Neural progenitor cell (in vitro differentiated cells): ENCODE measurements around the gene LTBP2. TPM values are rescaled to one million over a fixed set of nuclear protein-coding genes. Genes with fewer than 3 reads are reported as not detected.

Source experiments
- DNase-seq: peaks from one replicate; pipeline ENCODE4 v3.0.0-alpha.2; 2016; ENCODE audit warnings: low spot score
- H2AFZ ChIP-seq: fragments of 200-600 bp; sonication (generic); replicated peaks from 2 replicates; pipeline ENCODE4 v1.6.1; 2016; ENCODE audit warnings: antibody characterized with exemption
- H3F3A ChIP-seq: fragments of 200-600 bp; sonication (generic); 2 replicates; pipeline ENCODE4 v1.6.1; 2016; ENCODE audit warnings: antibody characterized with exemption, low read depth
- H3K27ac ChIP-seq: fragments of 200-600 bp; sonication (generic); 2 replicates; pipeline ENCODE4 v1.5.1; 2016; ENCODE audit warnings: mild to moderate bottlenecking
- H3K27me3 ChIP-seq: fragments of 200-600 bp; sonication (generic); 2 replicates; pipeline ENCODE4 v1.6.1; 2016; ENCODE audit warnings: mild to moderate bottlenecking, moderate library complexity
- H3K36me3 ChIP-seq: fragments of 200-600 bp; sonication (generic); 2 replicates; pipeline ENCODE4 v1.5.1; 2016
- H3K4me1 ChIP-seq: fragments of 200-600 bp; sonication (generic); 2 replicates; pipeline ENCODE4 v1.6.1; 2016; ENCODE audit warnings: mixed run types
- H3K4me2 ChIP-seq: fragments of 200-600 bp; sonication (generic); 2 replicates; pipeline ENCODE4 v1.6.1; 2016
- H3K4me3 ChIP-seq: fragments of 200-600 bp; sonication (generic); 2 replicates; pipeline ENCODE4 v1.5.1; 2016
- H3K79me2 ChIP-seq: fragments of 200-600 bp; sonication (generic); 2 replicates; pipeline ENCODE4 v1.6.1; 2016; ENCODE audit warnings: low read depth
- H3K9ac ChIP-seq: fragments of 200-600 bp; sonication (generic); 2 replicates; pipeline ENCODE4 v1.6.1; 2016
- H3K9me3 ChIP-seq: fragments of 200-600 bp; sonication (generic); 2 replicates; pipeline ENCODE4 v1.5.1; 2016; ENCODE audit warnings: low read depth
- H4K20me1 ChIP-seq: fragments of 200-600 bp; sonication (generic); 2 replicates; pipeline ENCODE4 v1.6.1; 2016; ENCODE audit warnings: low read depth
- H3K27ac Mint-ChIP-seq: 3 replicates; pipeline ENCODE4 v1.8.0; 2021; ENCODE audit warnings: mixed read lengths
- H3K27me3 Mint-ChIP-seq: 2 replicates; pipeline ENCODE4 v1.8.0; 2022; ENCODE audit warnings: low read depth, mild to moderate bottlenecking, inconsistent platforms, moderate library complexity, mixed read lengths; ENCODE audit not compliant: insufficient read depth
- H3K36me3 Mint-ChIP-seq: 3 replicates; pipeline ENCODE4 v1.8.0; 2021; ENCODE audit warnings: mixed read lengths
- H3K4me1 Mint-ChIP-seq: 3 replicates; pipeline ENCODE4 v1.8.0; 2021; ENCODE audit warnings: mixed read lengths
- H3K4me3 Mint-ChIP-seq: 3 replicates; pipeline ENCODE4 v1.8.0; 2021; ENCODE audit warnings: mild to moderate bottlenecking, moderate library complexity, mixed read lengths
- H3K9me3 Mint-ChIP-seq: 3 replicates; pipeline ENCODE4 v1.8.0; 2020; ENCODE audit warnings: mixed read lengths
- EZH2 ChIP-seq: fragments of 200-600 bp; sonication (generic); IDR thresholded peaks from 2 replicates; pipeline ENCODE4 v1.6.1; 2017; ENCODE audit warnings: antibody characterized with exemption, mild to moderate bottlenecking, moderate library complexity
- EZH2phosphoT487 ChIP-seq: fragments of 200-600 bp; sonication (generic); IDR thresholded peaks from 2 replicates; pipeline ENCODE4 v1.6.1; 2017; ENCODE audit warnings: antibody characterized with exemption
- total RNA-seq: library from RNA; depleted of rRNA; stranded (reverse); fragments of >200 nt; gene quantifications from 2 replicates; pipeline ENCODE4 v1.2.3, GENCODE V29; 2015; ENCODE audit warnings: low replicate concordance
- TF ChIP-seq, protein P1 (sequence below): fragments of 200-600 bp; sonication (generic); IDR thresholded peaks from 2 replicates; pipeline ENCODE4 v1.5.1; 2017; ENCODE audit warnings: antibody characterized with exemption, mild to moderate bottlenecking

The LTBP2 gene
- total RNA-seq, 1 donor from 2014 or later: 0.43 TPM

DNA sequence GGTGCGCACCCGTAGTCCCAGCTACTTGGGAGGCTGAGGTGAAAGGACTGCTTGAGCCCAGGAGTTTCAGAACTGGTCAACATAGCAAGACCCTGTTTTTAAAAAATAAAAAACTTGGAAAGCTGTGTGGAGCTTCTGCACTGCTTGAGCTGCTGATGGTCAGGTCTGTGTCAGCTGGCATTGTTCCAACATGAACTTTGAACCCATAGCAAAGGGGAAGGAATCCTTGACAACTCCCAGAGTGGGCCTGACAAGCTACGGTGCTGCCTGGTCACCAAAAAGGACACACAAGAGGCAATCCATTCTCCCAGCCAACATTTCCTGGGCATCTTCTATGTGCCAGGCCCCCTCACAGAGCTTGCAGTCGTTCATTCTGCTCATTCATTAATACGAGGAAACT lies 16.4 kb upstream of the LTBP2 start:
- no peaks in the 10 kb centered on the region for H3K9me3 ChIP-seq
- H3K79me2 ChIP-seq: no peaks in the 10 kb centered on the region
- peaks cover 18% of the 10 kb centered on the region for H3K4me1 Mint-ChIP-seq
- H3K36me3 Mint-ChIP-seq: no peaks in the 10 kb centered on the region
- no peaks in the 10 kb centered on the region for H3K27me3 ChIP-seq
- peaks cover 14% of the 10 kb centered on the region for H3K4me1 ChIP-seq
- no peaks in the 10 kb centered on the region for H4K20me1 ChIP-seq
- no peak overlapping the region for H3K9ac ChIP-seq
- H3F3A ChIP-seq: no peaks in the 10 kb centered on the region
- H3K4me3 ChIP-seq: no peak overlapping the region
- H3K27ac Mint-ChIP-seq: no peak overlapping the region
- DNase-seq: no peak
- no peak overlapping the region for H3K4me2 ChIP-seq
- no peaks in the 10 kb centered on the region for H3K9me3 Mint-ChIP-seq
- no peak overlapping the region for H3K27ac ChIP-seq
- H3K36me3 ChIP-seq: no peaks in the 10 kb centered on the region
- TF ChIP-seq EZH2: no peak
- TF ChIP-seq, protein P1, sequence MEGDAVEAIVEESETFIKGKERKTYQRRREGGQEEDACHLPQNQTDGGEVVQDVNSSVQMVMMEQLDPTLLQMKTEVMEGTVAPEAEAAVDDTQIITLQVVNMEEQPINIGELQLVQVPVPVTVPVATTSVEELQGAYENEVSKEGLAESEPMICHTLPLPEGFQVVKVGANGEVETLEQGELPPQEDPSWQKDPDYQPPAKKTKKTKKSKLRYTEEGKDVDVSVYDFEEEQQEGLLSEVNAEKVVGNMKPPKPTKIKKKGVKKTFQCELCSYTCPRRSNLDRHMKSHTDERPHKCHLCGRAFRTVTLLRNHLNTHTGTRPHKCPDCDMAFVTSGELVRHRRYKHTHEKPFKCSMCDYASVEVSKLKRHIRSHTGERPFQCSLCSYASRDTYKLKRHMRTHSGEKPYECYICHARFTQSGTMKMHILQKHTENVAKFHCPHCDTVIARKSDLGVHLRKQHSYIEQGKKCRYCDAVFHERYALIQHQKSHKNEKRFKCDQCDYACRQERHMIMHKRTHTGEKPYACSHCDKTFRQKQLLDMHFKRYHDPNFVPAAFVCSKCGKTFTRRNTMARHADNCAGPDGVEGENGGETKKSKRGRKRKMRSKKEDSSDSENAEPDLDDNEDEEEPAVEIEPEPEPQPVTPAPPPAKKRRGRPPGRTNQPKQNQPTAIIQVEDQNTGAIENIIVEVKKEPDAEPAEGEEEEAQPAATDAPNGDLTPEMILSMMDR: no peak
- no peak for TF ChIP-seq EZH2phosphoT487
- H3K27me3 Mint-ChIP-seq: peaks cover 10% of the 10 kb centered on the region
- H2AFZ ChIP-seq: no peak overlapping the region
- H3K4me3 Mint-ChIP-seq: no peak overlapping the region

DNA sequence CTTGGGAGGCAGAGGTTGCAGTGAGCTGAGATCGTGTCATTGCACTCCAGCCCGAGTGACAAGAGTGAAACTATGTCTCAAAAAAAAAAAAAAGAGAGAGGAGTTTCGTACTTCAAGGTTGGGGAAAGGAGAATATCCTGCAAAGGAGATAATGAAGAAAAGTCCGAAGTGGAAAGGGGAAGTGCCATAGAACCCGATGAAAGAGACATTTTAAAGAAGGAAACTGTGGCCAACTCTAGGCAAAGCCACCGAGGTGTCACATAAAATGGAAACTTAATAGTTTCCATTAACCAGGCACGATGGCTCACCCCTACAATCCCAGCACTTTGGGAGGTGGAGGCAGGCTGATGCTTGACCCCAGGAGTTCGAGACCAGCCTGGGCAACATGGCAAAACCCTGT lies 15.0 kb upstream of the LTBP2 start:
- no peak overlapping the region for H3K4me3 Mint-ChIP-seq
- no peaks in the 10 kb centered on the region for H3K36me3 Mint-ChIP-seq
- H3K4me1 Mint-ChIP-seq: peaks cover 13% of the 10 kb centered on the region
- no peaks in the 10 kb centered on the region for H3F3A ChIP-seq
- TF ChIP-seq EZH2phosphoT487 (no peak), EZH2 (no peak)
- TF ChIP-seq, protein P1: no peak
- H3K27me3 ChIP-seq: no peaks in the 10 kb centered on the region
- H4K20me1 ChIP-seq: no peaks in the 10 kb centered on the region
- no peak overlapping the region for H3K4me3 ChIP-seq
- no peak overlapping the region for H3K9ac ChIP-seq
- H3K79me2 ChIP-seq: no peaks in the 10 kb centered on the region
- H3K27ac Mint-ChIP-seq: no peak overlapping the region
- no peak overlapping the region for H3K27ac ChIP-seq
- no peaks in the 10 kb centered on the region for H3K9me3 Mint-ChIP-seq
- H3K4me1 ChIP-seq: peaks cover 13% of the 10 kb centered on the region
- no peak overlapping the region for H3K4me2 ChIP-seq
- H3K36me3 ChIP-seq: no peaks in the 10 kb centered on the region
- H3K27me3 Mint-ChIP-seq: peaks cover 12% of the 10 kb centered on the region
- no peak for DNase-seq
- H3K9me3 ChIP-seq: no peaks in the 10 kb centered on the region
- H2AFZ ChIP-seq: no peak overlapping the region

DNA sequence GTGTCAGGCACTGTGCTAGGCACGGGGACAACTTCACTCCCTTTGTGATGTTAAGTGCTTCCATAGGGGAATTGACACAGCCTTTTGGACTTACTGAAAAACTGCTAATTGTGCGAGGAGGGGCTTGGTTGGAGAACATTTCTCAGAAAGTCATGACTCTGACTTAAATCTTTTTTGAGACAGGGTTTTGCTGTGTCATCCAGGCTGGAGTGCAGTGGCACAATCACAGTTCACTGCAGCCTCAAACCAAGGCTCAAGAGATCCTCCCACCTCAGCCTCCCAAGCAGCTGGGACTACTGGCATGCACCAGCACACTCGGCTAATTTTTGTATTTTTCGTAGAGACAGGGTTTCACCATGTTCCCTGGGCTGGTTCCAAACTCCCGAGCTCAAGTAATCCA lies 10.2 kb upstream of the LTBP2 start:
- H3K36me3 Mint-ChIP-seq: no peaks in the 10 kb centered on the region
- H3K4me3 Mint-ChIP-seq: no peak overlapping the region
- Histone ChIP-seq H3K4me1 (peaks cover under 1% of the 10 kb centered on the region), H3K79me2 (no peaks in the 10 kb centered on the region), H3K4me2 (no peak overlapping the region), H3K4me3 (no peak overlapping the region), H3F3A (no peaks in the 10 kb centered on the region), H3K27ac (no peak overlapping the region), H3K36me3 (no peaks in the 10 kb centered on the region), H4K20me1 (no peaks in the 10 kb centered on the region), H2AFZ (no peak overlapping the region), H3K9me3 (no peaks in the 10 kb centered on the region), H3K9ac (no peak overlapping the region), H3K27me3 (no peaks in the 10 kb centered on the region)
- no peak for TF ChIP-seq EZH2phosphoT487
- TF ChIP-seq, protein P1: no peak
- no peak for TF ChIP-seq EZH2
- no peak for DNase-seq
- H3K4me1 Mint-ChIP-seq: peaks cover 15% of the 10 kb centered on the region
- H3K27me3 Mint-ChIP-seq: peaks cover 7% of the 10 kb centered on the region
- no peaks in the 10 kb centered on the region for H3K9me3 Mint-ChIP-seq
- H3K27ac Mint-ChIP-seq: no peak overlapping the region
